Right lung (tissue), 5 donors: ENCODE data around the gene MED12L. TPM values are rescaled to one million over a fixed set of nuclear protein-coding genes. Genes with fewer than 3 reads are reported as not detected.

ENCODE experiments used
- DNase-seq, 2 donors: peaks; one replicate each; pipeline ENCODE4 v3.0.0-alpha.2; 2013
- polyA plus RNA-seq, 5 donors: library from polyadenylated mRNA; unstranded; fragments of 120-200 nt; gene quantifications; one replicate each; pipeline versions ENCODE4 v1.2.1 to v1.2.3, GENCODE V29; 2013; ENCODE audit warnings: inconsistent platforms in 1 of 5, low replicate concordance in 1 of 5; ENCODE audit not compliant: insufficient read length in 5 of 5, insufficient read depth in 1 of 5

MED12L gene
- polyA plus RNA-seq, 5 donors, result 0.46 to 1.3 (median 0.73) TPM

DNA sequence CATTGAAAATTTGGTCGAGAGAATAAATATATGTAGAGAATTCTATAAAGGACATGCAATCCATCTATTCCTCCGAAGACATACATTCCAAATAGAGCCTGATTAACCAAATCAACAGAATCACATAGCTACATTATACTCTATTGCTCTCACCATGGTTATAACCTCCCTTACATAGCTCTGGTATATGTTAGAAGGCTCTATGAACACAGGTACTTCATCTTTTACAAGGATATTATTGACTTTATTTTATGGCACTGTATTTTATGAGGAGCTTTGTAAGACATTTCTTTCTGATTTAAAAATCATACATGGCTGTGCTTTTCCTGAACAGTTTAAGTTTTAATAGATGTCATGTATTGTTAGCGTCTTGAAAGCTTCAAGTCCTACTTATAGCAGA, 370.6 kb downstream of the MED12L start:
- DNase-seq, result no peak

GRCh38 chr3:151459358-151459757, 373.9 kb downstream of the MED12L start:
- DNase-seq, result peak in 1 of 2 donors; percentile 31

DNA sequence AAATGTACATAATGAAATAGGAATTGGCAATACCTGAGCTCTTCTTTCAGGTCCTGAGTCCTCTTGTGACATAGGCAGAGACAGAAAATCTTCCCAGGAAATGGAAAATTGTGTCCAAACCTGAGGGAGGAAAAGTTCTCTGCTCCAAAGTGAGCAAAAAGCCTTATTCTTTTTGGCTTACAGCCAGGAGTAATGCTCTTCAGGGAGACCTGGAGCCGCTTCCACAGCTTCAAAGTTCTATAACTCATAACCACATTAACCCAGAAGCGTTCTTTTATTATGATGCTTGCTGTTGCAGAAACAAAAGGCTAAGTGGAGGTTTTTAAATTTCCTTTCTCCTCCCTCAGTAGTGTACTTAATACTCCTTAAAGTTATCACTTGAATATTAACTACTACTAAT, 374.8 kb downstream of the MED12L start:
- DNase-seq, result no peak

GRCh38 chr3:151460774-151461450, 375.4 kb downstream of the MED12L start, which contains the start of gene IGSF10:
TSS of gene IGSF10 (minus strand) at chr3:151461061. CDS start at chr3:151458709, 2,352 bp downstream.
- peak; percentile 36 to 58 for DNase-seq

- no peak for DNase-seq
Measured at GRCh38 chr3:151462278-151462780, 376.9 kb downstream of the MED12L start.

GRCh38 chr3:151462991-151463390, 377.5 kb downstream of the MED12L start:
- no peak for DNase-seq

- no peak for DNase-seq
Measured at GRCh38 chr3:151467069-151467468, 381.6 kb downstream of the MED12L start.

- DNase-seq, result no peak
Measured at GRCh38 chr3:151468284-151468917, 382.9 kb downstream of the MED12L start.

DNA sequence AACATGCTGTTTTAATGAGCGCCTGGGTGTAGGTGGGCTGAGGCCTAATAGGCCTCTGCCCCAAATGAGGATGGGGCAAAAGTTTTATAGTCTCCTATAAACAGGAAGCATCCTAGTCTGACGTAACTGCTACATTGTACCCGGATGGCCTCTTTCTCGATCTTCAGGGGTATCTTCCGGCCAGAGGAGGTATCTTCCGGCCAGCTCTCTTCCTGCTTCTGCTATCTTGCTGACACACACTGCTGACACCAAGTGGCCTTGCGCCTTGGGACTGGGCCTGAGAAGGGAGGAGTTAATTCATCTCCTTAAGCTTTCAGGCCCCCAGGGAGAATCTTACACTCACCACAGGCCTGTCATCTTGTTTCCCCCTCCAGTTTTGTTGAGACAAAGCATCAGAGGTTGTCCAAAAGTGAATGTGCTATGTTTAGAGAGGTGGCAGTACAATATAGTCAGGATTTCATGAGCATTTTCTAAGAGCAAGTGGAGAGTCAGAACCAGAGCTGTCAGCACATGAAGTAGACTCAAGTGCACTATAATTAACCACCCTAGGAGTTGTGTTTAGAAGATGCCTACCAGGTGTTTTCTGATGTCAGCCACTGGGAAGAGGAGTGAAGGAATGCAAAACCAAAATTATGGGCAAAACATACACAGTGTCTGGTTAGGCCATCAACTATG, 391.0 kb downstream of the MED12L start:
- DNase-seq, result no peak

DNA sequence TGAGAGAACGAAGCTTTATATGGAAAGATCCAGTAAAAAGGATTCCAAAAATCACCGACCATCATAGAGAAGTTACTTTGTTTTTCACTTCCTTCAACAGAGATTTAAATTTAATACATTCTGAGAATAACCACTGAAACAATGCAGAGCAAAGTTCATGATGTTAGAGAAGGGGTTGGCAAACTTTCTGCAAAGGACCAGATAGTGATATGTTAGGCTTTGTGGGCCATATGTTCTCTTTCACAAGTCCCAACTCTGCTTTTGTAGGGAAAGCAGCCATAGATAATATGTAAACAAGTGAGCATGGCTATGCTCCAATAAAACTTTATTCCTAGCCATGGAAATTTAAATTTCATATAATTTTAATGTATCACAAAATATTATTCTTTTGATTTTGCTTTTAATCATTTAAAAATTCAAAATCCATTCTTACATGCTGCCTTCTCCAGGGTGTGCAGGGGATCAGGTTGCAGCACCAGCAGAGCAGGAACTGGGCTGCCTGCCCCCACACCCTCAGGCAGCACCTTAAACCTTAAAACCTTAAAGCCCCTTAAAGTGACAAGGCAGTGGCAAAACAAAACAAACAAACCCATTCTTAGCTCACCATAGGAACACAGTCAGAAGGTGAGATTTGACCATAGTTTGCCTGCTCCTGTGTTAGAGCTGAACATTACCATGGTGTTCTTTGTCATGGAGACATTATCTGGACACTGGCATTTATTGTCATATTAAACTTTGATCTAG, 392.3 kb downstream of the MED12L start:
- DNase-seq, result no peak

DNA sequence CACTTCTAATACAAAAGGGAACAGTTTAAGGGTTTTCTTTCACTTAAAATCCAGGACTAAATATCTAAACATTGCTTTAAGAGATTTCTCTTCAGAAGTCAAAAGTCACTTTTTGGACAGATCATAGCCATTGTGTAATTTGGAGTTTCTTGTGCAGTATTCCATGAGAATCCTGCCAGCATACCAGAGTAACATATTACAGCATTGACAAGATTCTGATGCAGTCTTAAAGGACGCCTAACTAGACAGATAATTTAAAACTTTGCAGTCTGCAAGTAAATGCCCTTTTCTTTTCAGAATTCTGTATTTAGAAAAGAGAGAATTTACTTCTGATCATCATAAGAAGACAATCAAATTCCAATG, 392.9 kb downstream of the MED12L start:
- DNase-seq, result no peak

GRCh38 chr3:151479452-151479851, 394.0 kb downstream of the MED12L start:
- DNase-seq, result no peak

DNA sequence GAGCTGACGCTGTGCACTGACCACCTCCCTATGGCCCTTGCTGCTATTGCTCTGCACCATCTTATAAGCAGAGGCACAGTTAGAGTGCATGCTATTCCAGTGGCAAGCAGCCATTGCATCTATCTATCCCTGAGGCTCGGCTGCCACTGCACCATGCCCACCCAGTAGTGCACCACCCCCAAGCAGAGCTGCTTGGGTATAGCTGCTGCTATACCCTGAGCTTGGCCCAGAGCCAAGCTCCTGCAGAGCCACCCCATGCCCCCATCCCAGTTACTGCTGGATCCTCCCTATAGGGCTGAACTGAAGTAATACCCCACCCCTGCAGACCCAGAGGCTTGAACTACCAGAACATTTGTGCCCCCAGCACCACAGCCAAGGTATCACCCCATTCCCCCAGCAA, 395.0 kb downstream of the MED12L start:
- no peak for DNase-seq

DNA sequence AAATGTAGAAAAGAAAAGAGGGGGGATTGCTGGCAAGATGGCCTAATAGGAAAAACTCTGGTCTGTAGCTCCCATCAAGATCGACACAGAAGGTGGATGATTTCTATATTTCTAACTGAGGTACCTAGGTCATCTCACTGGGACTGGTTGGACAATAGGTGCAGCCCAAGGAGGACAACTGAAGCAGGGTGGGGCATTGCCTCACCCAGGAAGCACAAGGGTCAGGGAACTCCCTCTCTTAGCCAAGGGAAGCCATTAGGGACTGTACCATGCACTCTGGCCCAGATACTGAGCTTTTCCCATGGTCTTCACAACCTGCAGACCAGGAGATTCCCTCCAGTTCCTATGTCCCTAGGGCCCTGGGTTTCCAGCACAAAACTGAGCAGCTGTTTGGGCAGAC, 398.0 kb downstream of the MED12L start:
- DNase-seq, result no peak

- DNase-seq, result no peak
Measured at GRCh38 chr3:151483961-151484520, 398.6 kb downstream of the MED12L start.

Other genes starting within 250 kb of the MED12L start
- gene MINDY4B, start 180.2 kb upstream of the MED12L start, polyA plus RNA-seq, result under 1 TPM in 1 of 5 donors, not detected in 4; 0.09 TPM
- gene CLRN1, start 112.9 kb upstream of the MED12L start, polyA plus RNA-seq, result not detected
- gene GPR171, start 117.6 kb downstream of the MED12L start, polyA plus RNA-seq, result 1 to 10 TPM in 2 of 5 donors, under 1 TPM in 3; 0.27 to 1.2 (median 0.65) TPM
- 1 to 10 TPM; 3.9 to 7.3 (median 5.4) TPM for gene P2RY14, start 192.9 kb downstream of the MED12L start, polyA plus RNA-seq
- gene GPR87, start 231.2 kb downstream of the MED12L start, polyA plus RNA-seq, result not detected
- 1 to 10 TPM in 4 of 5 donors, under 1 TPM in 1; 0.77 to 1.7 (median 1.7) TPM for gene P2RY13, start 243.9 kb downstream of the MED12L start, polyA plus RNA-seq